K562 (cell line): ENCODE data around the gene YTHDC1. TPM values are rescaled to one million over a fixed set of nuclear protein-coding genes. Genes with fewer than 3 reads are reported as not detected.

Experiments used
- CHD4 ChIP-seq: fragments of 200-600 bp; sonication (generic); IDR thresholded peaks from 3 replicates; pipeline ENCODE4 v1.6.1; 2012; ENCODE audit warnings: low read depth, mild to moderate bottlenecking, mixed read lengths, low read length, inconsistent platforms; ENCODE audit not compliant: insufficient read depth, insufficient replicate concordance, poor library complexity, severe bottlenecking
- EP400 ChIP-seq: fragments of 450-650 bp; IDR thresholded peaks from 2 replicates; pipeline ENCODE4 v1.6.1; 2017; ENCODE audit warnings: antibody characterized with exemption, mild to moderate bottlenecking, moderate library complexity
- FOXA1 ChIP-seq: fragments of 450-650 bp; IDR thresholded peaks from 2 replicates; pipeline ENCODE4 v1.6.1; 2016; ENCODE audit warnings: mild to moderate bottlenecking, borderline replicate concordance
- FOXM1 ChIP-seq, 2 experiments: fragments of 450-650 bp in 1 of 2; sonication (generic) in 1 of 2; formaldehyde crosslinking in 1 of 2; IDR thresholded peaks; 2 replicates each; pipeline versions ENCODE4 v1.6.1 to v1.9.0; 2017 to 2022; ENCODE audit warnings: low read depth in 2 of 2, mild to moderate bottlenecking in 2 of 2, missing genetic modification reagents in 1 of 2, moderate library complexity in 1 of 2
- KDM5B ChIP-seq: fragments of 200-600 bp; sonication (generic); IDR thresholded peaks from 2 replicates; pipeline ENCODE4 v1.6.1; 2012; ENCODE audit warnings: low read depth, mild to moderate bottlenecking, moderate library complexity, low read length, control low read depth, inconsistent platforms; ENCODE audit not compliant: insufficient replicate concordance
- KLF1 ChIP-seq: fragments of 450-650 bp; IDR thresholded peaks from 2 replicates; pipeline ENCODE4 v1.6.1; 2016; ENCODE audit warnings: missing genetic modification characterization, missing compliant biosample characterization
- LCOR ChIP-seq: sonication (generic); formaldehyde crosslinking; IDR thresholded peaks from 2 replicates; pipeline ENCODE4 v1.8.0; 2022; ENCODE audit warnings: mild to moderate bottlenecking, missing genetic modification reagents
- MAZ ChIP-seq, 2 experiments: fragments of 450-650 bp in 1 of 2; sonication (generic) in 1 of 2; formaldehyde crosslinking; IDR thresholded peaks in 1 of 2; conservative IDR thresholded peaks in 1 of 2; 2 replicates each; pipeline versions ENCODE4 v1.4.0 to v1.5.0; 2020; ENCODE audit warnings: mild to moderate bottlenecking in 1 of 2, missing genetic modification reagents in 1 of 2
- MCM2 ChIP-seq: fragments of 450-650 bp; IDR thresholded peaks from 2 replicates; pipeline ENCODE4 v1.6.1; 2017; ENCODE audit warnings: low read depth, mild to moderate bottlenecking
- MYBL2 ChIP-seq, 2 experiments: fragments of 450-650 bp in 1 of 2; sonication (generic) in 1 of 2; formaldehyde crosslinking in 1 of 2; IDR thresholded peaks; 2 replicates each; pipeline versions ENCODE4 v1.6.1 to v1.8.1; 2017 to 2022; ENCODE audit warnings: borderline replicate concordance in 1 of 2, inconsistent platforms in 1 of 2, low read depth in 1 of 2, mild to moderate bottlenecking in 1 of 2, missing genetic modification reagents in 1 of 2, moderate library complexity in 1 of 2
- NCOA4 ChIP-seq: fragments of 450-650 bp; IDR thresholded peaks from 2 replicates; pipeline ENCODE4 v1.6.1; 2018; ENCODE audit warnings: mild to moderate bottlenecking; ENCODE audit not compliant: partially characterized antibody
- NFRKB ChIP-seq: fragments of 450-650 bp; IDR thresholded peaks from 2 replicates; pipeline ENCODE4 v1.6.1; 2016; ENCODE audit warnings: low read depth
- PCBP2 ChIP-seq: fragments of 200-400 bp; formaldehyde crosslinking; IDR thresholded peaks from 2 replicates; pipeline ENCODE4 v1.6.1; 2018; ENCODE audit warnings: low read length, low read depth, mild to moderate bottlenecking, moderate library complexity; ENCODE audit not compliant: poor library complexity, severe bottlenecking
- PHTF2 ChIP-seq: fragments of 250-450 bp; sonication (Bioruptor Pico); IDR thresholded peaks from 2 replicates; pipeline ENCODE4 v1.5.0; 2021; ENCODE audit warnings: mild to moderate bottlenecking
- SAFB2 ChIP-seq: fragments of 200-400 bp; formaldehyde crosslinking; IDR thresholded peaks from 2 replicates; pipeline ENCODE4 v1.6.1; 2018; ENCODE audit warnings: borderline replicate concordance, low read length, low read depth, moderate library complexity; ENCODE audit not compliant: severe bottlenecking
- SMARCA5 ChIP-seq: fragments of 450-650 bp; IDR thresholded peaks from 2 replicates; pipeline ENCODE4 v1.6.1; 2016
- TAF7 ChIP-seq: fragments of 450-650 bp; IDR thresholded peaks from 2 replicates; pipeline ENCODE4 v1.6.1; 2016; ENCODE audit warnings: missing genetic modification characterization, missing compliant biosample characterization
- ZNF12 ChIP-seq: sonication (generic); formaldehyde crosslinking; IDR thresholded peaks from 2 replicates; pipeline ENCODE4 v1.4.0; 2020; ENCODE audit warnings: mild to moderate bottlenecking, missing genetic modification reagents
- ZNF133 ChIP-seq: fragments of 250-450 bp; sonication (Bioruptor Pico); IDR thresholded peaks from 2 replicates; pipeline ENCODE4 v1.4.0; 2020; ENCODE audit warnings: mild to moderate bottlenecking
- polyA plus RNA-seq, 8 experiments: library from polyadenylated mRNA; depleted of rRNA in 4 of 8; stranded (reverse) in 5 of 8; unstranded in 3 of 8; fragments of >200 nt; fragmentation: Nextera tagmentation in 2 of 8; fragmentation: Illumina TruSeq in 1 of 8; extraction: Ambion mirVana in 2 of 8; extraction: Trizol in 1 of 8; gene quantifications; 2 replicates each; pipeline versions ENCODE4 v1.2.1 to v1.2.3, GENCODE V29; 2011 to 2014; ENCODE audit warnings: inconsistent platforms in 1 of 8, missing spikeins in 1 of 8
- total RNA-seq, 7 experiments: library from RNA; depleted of rRNA in 6 of 7; stranded (reverse); fragments of >200 nt in 6 of 7; fragmentation: Illumina TruSeq in 2 of 7; extraction: Trizol in 2 of 7; gene quantifications; 2 replicates each; pipeline versions ENCODE4 v1.2.1 to v1.2.3, GENCODE V29; 2011 to 2021; ENCODE audit warnings: low replicate concordance in 1 of 7
- TF ChIP-seq, protein P1 (sequence below), 2 experiments: fragments of 200-800 bp in 1 of 2; sonication (Bioruptor generic) in 1 of 2; sonication (generic) in 1 of 2; formaldehyde crosslinking in 1 of 2; IDR thresholded peaks in 1 of 2; conservative IDR thresholded peaks in 1 of 2; 2 replicates each; pipeline versions ENCODE4 v1.5.0 to v1.6.1; 2016 to 2020; ENCODE audit warnings: missing compliant biosample characterization in 1 of 2, missing genetic modification characterization in 1 of 2, missing genetic modification reagents in 1 of 2
- TF ChIP-seq, protein P2 (sequence below): fragments of 200-800 bp; sonication (Bioruptor generic); IDR thresholded peaks from 2 replicates; pipeline ENCODE4 v1.6.1; 2017; ENCODE audit warnings: missing genetic modification characterization, missing compliant biosample characterization
- TF ChIP-seq, protein P3 (sequence below): IDR thresholded peaks from 2 replicates; pipeline ENCODE4 v1.6.1; 2011; ENCODE audit not compliant: insufficient read length; ENCODE audit errors: extremely low read depth

Gene YTHDC1
- total and polyA plus RNA-seq, 9 of the 15 experiments (the other 6 are each of a cell fraction or from before 2014, with no cell fraction given) = 9.8 to 65.4 (median 51.7) TPM

DNA sequence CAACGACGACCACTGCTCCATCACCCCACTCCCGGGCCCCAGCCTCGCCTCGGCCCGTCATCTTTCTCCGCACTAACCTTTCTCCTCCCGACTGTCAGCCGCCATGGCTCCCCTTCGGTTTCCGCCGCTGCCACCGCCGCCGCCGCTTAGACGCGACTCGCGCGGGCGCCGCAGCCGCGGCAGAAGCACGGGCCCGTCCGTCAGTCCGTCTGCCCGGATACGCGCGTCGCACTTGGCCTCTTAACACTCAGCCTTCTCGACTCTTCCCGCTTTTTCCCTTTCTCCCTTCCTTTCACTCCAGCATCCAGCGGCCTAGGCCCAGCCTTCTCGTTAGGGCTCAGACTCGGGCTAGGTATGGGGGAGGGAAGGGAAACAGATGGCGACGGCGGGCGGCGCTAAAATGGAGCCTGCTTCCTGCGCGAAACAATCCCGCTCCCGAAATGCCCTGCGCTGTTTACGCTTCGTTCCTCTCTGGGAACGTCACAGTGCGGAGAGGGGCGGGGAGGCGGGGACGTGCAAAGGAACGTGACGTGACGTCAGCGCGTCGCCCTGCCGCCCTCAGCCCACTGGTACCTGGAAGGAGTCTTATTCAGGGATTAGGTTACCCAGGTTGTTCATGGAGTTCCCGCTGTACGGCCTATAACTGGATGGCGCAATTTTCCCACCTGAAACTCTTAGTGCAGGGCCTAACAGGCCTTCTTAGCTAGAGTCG lies at the start of gene YTHDC1 (continued):
- TF ChIP-seq MCM2 (no peak), SAFB2 (no peak), PCBP2 (no peak), CHD4 (no peak), ZNF133 (CRISPR knock-in tag) (no peak), MYBL2 (IDR thresholded peaks at IDR 0.05; ENCODE audit: low read depth) (no peak), MYBL2 (CRISPR knock-in tag; IDR thresholded peaks at IDR 0.05; ENCODE audit: borderline replicate concordance) (no peak), KLF1 (tag) (peak; percentile 62; the same call in 1 of the 2 replicates), MAZ (CRISPR knock-in tag; conservative IDR thresholded peaks at IDR 0.05 in 1 of 2, IDR thresholded peaks at IDR 0.05 in 1 of 2) (peak; percentile 46 to 63), NFRKB (peak; percentile 96), ZNF12 (CRISPR knock-in tag) (peak; percentile 56; the same call in 1 of the 2 replicates), NCOA4 (no peak), LCOR (CRISPR knock-in tag) (peak; percentile 87), FOXA1 (no peak), TAF7 (tag) (peak; percentile 84), PHTF2 (CRISPR knock-in tag) (no peak), KDM5B (peak; percentile 80), SMARCA5 (no peak), FOXM1 (IDR thresholded peaks at IDR 0.05; ENCODE audit: low read depth) (no peak), FOXM1 (CRISPR knock-in tag; IDR thresholded peaks at IDR 0.05; ENCODE audit: low read depth) (peak; percentile 54; the same call in 1 of the 2 replicates), EP400 (peak; percentile 95)
- TF ChIP-seq, protein P1, sequence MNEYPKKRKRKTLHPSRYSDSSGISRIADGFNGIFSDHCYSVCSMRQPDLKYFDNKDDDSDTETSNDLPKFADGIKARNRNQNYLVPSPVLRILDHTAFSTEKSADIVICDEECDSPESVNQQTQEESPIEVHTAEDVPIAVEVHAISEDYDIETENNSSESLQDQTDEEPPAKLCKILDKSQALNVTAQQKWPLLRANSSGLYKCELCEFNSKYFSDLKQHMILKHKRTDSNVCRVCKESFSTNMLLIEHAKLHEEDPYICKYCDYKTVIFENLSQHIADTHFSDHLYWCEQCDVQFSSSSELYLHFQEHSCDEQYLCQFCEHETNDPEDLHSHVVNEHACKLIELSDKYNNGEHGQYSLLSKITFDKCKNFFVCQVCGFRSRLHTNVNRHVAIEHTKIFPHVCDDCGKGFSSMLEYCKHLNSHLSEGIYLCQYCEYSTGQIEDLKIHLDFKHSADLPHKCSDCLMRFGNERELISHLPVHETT (CRISPR knock-in tag; conservative IDR thresholded peaks at IDR 0.05 in 1 of 2, IDR thresholded peaks at IDR 0.05 in 1 of 2) = peak in 1 of 2 experiments; percentile 53; a peak in 1 of 4 replicates
- TF ChIP-seq, protein P2, sequence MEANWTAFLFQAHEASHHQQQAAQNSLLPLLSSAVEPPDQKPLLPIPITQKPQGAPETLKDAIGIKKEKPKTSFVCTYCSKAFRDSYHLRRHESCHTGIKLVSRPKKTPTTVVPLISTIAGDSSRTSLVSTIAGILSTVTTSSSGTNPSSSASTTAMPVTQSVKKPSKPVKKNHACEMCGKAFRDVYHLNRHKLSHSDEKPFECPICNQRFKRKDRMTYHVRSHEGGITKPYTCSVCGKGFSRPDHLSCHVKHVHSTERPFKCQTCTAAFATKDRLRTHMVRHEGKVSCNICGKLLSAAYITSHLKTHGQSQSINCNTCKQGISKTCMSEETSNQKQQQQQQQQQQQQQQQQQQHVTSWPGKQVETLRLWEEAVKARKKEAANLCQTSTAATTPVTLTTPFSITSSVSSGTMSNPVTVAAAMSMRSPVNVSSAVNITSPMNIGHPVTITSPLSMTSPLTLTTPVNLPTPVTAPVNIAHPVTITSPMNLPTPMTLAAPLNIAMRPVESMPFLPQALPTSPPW = peak; percentile 93
- TF ChIP-seq, protein P3, sequence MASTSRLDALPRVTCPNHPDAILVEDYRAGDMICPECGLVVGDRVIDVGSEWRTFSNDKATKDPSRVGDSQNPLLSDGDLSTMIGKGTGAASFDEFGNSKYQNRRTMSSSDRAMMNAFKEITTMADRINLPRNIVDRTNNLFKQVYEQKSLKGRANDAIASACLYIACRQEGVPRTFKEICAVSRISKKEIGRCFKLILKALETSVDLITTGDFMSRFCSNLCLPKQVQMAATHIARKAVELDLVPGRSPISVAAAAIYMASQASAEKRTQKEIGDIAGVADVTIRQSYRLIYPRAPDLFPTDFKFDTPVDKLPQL = peak; percentile 76
